GM23338 (cell line): Measurements from ENCODE around the gene MYO1C. TPM values are rescaled to one million over a fixed set of nuclear protein-coding genes. Genes with fewer than 3 reads are reported as not detected.

Experiments used
- ATAC-seq: fragments of 200-7000 bp; cut with Tn5 transposase; 3 replicates; pipeline ENCODE4 v1.9.1; 2020
- DNase-seq: peaks from one replicate; pipeline ENCODE4 v3.0.0-alpha.2; 2015; ENCODE audit warnings: low spot score
- H2AFZ ChIP-seq: fragments of 200-600 bp; sonication (generic); 2 replicates; pipeline ENCODE4 v1.8.0; 2016; ENCODE audit warnings: antibody characterized with exemption, mild to moderate bottlenecking, moderate library complexity
- H3F3A ChIP-seq: fragments of 200-600 bp; sonication (generic); replicated peaks from 2 replicates; pipeline ENCODE4 v1.8.0; 2017; ENCODE audit warnings: antibody characterized with exemption, mixed run types, low read depth
- H3K27ac ChIP-seq: fragments of 200-600 bp; sonication (generic); 2 replicates; pipeline ENCODE4 v1.6.1; 2016; ENCODE audit warnings: low read depth
- H3K27me3 ChIP-seq: fragments of 200-600 bp; sonication (generic); 2 replicates; pipeline ENCODE4 v1.8.0; 2016; ENCODE audit warnings: mild to moderate bottlenecking, mixed run types, moderate library complexity; ENCODE audit not compliant: insufficient read depth
- H3K36me3 ChIP-seq: fragments of 200-600 bp; sonication (generic); 2 replicates; pipeline ENCODE4 v1.8.0; 2016; ENCODE audit warnings: mild to moderate bottlenecking; ENCODE audit not compliant: insufficient read depth
- H3K4me1 ChIP-seq: fragments of 200-600 bp; sonication (generic); 2 replicates; pipeline ENCODE4 v1.8.0; 2016; ENCODE audit warnings: mild to moderate bottlenecking, moderate library complexity; ENCODE audit not compliant: insufficient read depth
- H3K4me2 ChIP-seq: fragments of 200-600 bp; sonication (generic); 2 replicates; pipeline ENCODE4 v1.7.1; 2017; ENCODE audit warnings: mixed run types
- H3K4me3 ChIP-seq: fragments of 200-600 bp; sonication (generic); 2 replicates; pipeline ENCODE4 v1.6.1; 2016; ENCODE audit warnings: mixed run types
- H3K79me2 ChIP-seq: fragments of 200-600 bp; sonication (generic); replicated peaks from 2 replicates; pipeline ENCODE4 v1.8.0; 2017; ENCODE audit warnings: mild to moderate bottlenecking; ENCODE audit not compliant: insufficient read depth
- H3K9me2 ChIP-seq: fragments of 200-600 bp; sonication (generic); 2 replicates; pipeline ENCODE4 v1.8.0; 2017; ENCODE audit not compliant: insufficient read depth
- H4K20me1 ChIP-seq: fragments of 200-600 bp; sonication (generic); replicated peaks from 2 replicates; pipeline ENCODE4 v1.8.0; 2017; ENCODE audit warnings: mild to moderate bottlenecking; ENCODE audit not compliant: insufficient read depth
- H3K27ac Mint-ChIP-seq: 2 replicates; pipeline ENCODE4 v1.8.0; 2020; ENCODE audit warnings: inconsistent platforms, mild to moderate bottlenecking, moderate library complexity, mixed read lengths
- H3K27me3 Mint-ChIP-seq: 3 replicates; pipeline ENCODE4 v1.8.0; 2022; ENCODE audit warnings: low read depth, mild to moderate bottlenecking, moderate library complexity, mixed read lengths, inconsistent platforms; ENCODE audit not compliant: insufficient read depth, poor library complexity
- H3K36me3 Mint-ChIP-seq: 3 replicates; pipeline ENCODE4 v1.8.0; 2021; ENCODE audit warnings: low read depth, mild to moderate bottlenecking, inconsistent platforms, moderate library complexity, mixed read lengths
- H3K4me1 Mint-ChIP-seq: 3 replicates; pipeline ENCODE4 v1.8.0; 2020; ENCODE audit warnings: mild to moderate bottlenecking, inconsistent platforms, mixed read lengths
- H3K4me3 Mint-ChIP-seq: 3 replicates; pipeline ENCODE4 v1.8.0; 2021; ENCODE audit warnings: moderate library complexity, mild to moderate bottlenecking, inconsistent platforms, mixed read lengths
- H3K9me3 Mint-ChIP-seq: 3 replicates; pipeline ENCODE4 v1.8.0; 2020; ENCODE audit warnings: moderate library complexity, mild to moderate bottlenecking, inconsistent platforms, mixed read lengths
- CREB1 ChIP-seq: fragments of 250-450 bp; sonication (Bioruptor Pico); IDR thresholded peaks from 2 replicates; pipeline ENCODE4 v1.5.0; 2020; ENCODE audit warnings: low read depth, mild to moderate bottlenecking, moderate library complexity
- CTCF ChIP-seq, 2 experiments: fragments of 200-600 bp in 1 of 2; sonication (generic) in 1 of 2; conservative IDR thresholded peaks; 2 replicates each; pipeline versions ENCODE4 v1.5.1 to v1.6.1; 2016 to 2017; ENCODE audit warnings: antibody characterized with exemption in 2 of 2, low read depth in 2 of 2, mild to moderate bottlenecking in 2 of 2, moderate library complexity in 1 of 2
- ETS1 ChIP-seq: IDR thresholded peaks from 2 replicates; pipeline ENCODE4 v1.6.1; 2016; ENCODE audit warnings: antibody characterized with exemption
- EZH2 ChIP-seq: fragments of 200-600 bp; sonication (generic); IDR thresholded peaks from one replicate; pipeline ENCODE4 v1.8.0; 2017; ENCODE audit warnings: antibody characterized with exemption, mild to moderate bottlenecking, low read depth; ENCODE audit not compliant: unreplicated experiment
- JUNB ChIP-seq: IDR thresholded peaks from one replicate; pipeline ENCODE4 v1.6.1; 2016; ENCODE audit warnings: antibody characterized with exemption; ENCODE audit not compliant: unreplicated experiment
- POLR2AphosphoS5 ChIP-seq: IDR thresholded peaks from 2 replicates; pipeline ENCODE4 v1.6.1; 2016; ENCODE audit warnings: antibody characterized with exemption, low read depth
- STAT1 ChIP-seq: IDR thresholded peaks from one replicate; pipeline ENCODE4 v1.6.1; 2016; ENCODE audit warnings: antibody characterized with exemption; ENCODE audit not compliant: unreplicated experiment
- ZNF462 ChIP-seq: fragments of 250-450 bp; sonication (Bioruptor Pico); IDR thresholded peaks from 2 replicates; pipeline ENCODE4 v1.5.0; 2020; ENCODE audit warnings: mild to moderate bottlenecking, moderate library complexity
- polyA plus RNA-seq: library from polyadenylated mRNA; unstranded; fragments of >200 nt; fragmentation: Nextera tagmentation; extraction: Ambion mirVana; gene quantifications from 2 replicates; pipeline ENCODE4 v1.2.1, GENCODE V29; 2016
- total RNA-seq: library from RNA; depleted of rRNA; stranded (reverse); fragments of >200 nt; shearing (Covaris generic); gene quantifications from 2 replicates; pipeline ENCODE4 v1.2.3, GENCODE V29; 2014
- TF ChIP-seq, protein P1 (sequence below): IDR thresholded peaks from one replicate; pipeline ENCODE4 v1.6.1; 2018; ENCODE audit warnings: antibody characterized with exemption; ENCODE audit not compliant: unreplicated experiment

Gene MYO1C
- total and polyA plus RNA-seq, 2 experiments from 2014 or later, result 13.9 to 35.2 TPM

GRCh38 chr17:1449412-1449967 is 43.0 kb downstream of the MYO1C start (continued):
- TF ChIP-seq CTCF (conservative IDR thresholded peaks at IDR 0.05; ENCODE audit: low read depth in 2 of 2) (no peak), STAT1 (no peak), EZH2 (no peak), ETS1 (no peak)

DNA sequence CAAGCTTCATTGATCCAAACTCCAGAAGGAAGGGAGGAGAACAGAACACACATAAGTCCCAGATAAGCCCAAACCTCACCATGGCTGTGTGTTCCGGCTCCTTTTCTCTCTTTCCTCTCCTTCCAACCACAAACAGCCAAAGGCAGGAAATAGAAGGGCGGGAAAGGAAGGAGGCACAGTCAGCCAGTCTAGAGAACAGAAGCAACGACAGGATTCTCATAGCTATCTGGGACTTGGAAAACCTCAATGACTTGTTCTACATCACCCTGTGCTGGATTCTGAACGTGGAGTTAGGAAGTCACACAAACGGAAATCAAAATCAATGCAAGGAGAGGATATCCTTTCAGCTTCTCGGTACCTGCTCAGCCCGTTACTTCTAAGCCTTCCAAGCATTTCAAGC is 45.4 kb downstream of the MYO1C start:
- H3F3A ChIP-seq, result no peaks in the 10 kb centered on the region
- Mint-ChIP-seq H3K27ac (peak overlapping the region; percentile 53; the same call in 1 of the 2 replicates), H3K27me3 (no peaks in the 10 kb centered on the region), H3K4me1 (peaks cover 5% of the 10 kb centered on the region; the same call in 2 of the 3 replicates), H3K9me3 (no peaks in the 10 kb centered on the region), H3K4me3 (no peak overlapping the region), H3K36me3 (peaks cover 22% of the 10 kb centered on the region)
- ATAC-seq, result no peak
- no peak overlapping the region for H2AFZ ChIP-seq
- no peak overlapping the region for H3K4me2 ChIP-seq
- peaks cover 3% of the 10 kb centered on the region for H3K36me3 ChIP-seq
- H3K27ac ChIP-seq, result peak overlapping the region; percentile 84
- no peaks in the 10 kb centered on the region for H3K9me2 ChIP-seq
- H3K79me2 ChIP-seq, result peaks cover 100% of the 10 kb centered on the region
- peaks cover 84% of the 10 kb centered on the region for H4K20me1 ChIP-seq
- H3K4me1 ChIP-seq, result no peaks in the 10 kb centered on the region
- no peak overlapping the region for H3K4me3 ChIP-seq
- no peaks in the 10 kb centered on the region for H3K27me3 ChIP-seq
- DNase-seq, result no peak
- no peak for TF ChIP-seq POLR2AphosphoS5
- TF ChIP-seq, protein P1, sequence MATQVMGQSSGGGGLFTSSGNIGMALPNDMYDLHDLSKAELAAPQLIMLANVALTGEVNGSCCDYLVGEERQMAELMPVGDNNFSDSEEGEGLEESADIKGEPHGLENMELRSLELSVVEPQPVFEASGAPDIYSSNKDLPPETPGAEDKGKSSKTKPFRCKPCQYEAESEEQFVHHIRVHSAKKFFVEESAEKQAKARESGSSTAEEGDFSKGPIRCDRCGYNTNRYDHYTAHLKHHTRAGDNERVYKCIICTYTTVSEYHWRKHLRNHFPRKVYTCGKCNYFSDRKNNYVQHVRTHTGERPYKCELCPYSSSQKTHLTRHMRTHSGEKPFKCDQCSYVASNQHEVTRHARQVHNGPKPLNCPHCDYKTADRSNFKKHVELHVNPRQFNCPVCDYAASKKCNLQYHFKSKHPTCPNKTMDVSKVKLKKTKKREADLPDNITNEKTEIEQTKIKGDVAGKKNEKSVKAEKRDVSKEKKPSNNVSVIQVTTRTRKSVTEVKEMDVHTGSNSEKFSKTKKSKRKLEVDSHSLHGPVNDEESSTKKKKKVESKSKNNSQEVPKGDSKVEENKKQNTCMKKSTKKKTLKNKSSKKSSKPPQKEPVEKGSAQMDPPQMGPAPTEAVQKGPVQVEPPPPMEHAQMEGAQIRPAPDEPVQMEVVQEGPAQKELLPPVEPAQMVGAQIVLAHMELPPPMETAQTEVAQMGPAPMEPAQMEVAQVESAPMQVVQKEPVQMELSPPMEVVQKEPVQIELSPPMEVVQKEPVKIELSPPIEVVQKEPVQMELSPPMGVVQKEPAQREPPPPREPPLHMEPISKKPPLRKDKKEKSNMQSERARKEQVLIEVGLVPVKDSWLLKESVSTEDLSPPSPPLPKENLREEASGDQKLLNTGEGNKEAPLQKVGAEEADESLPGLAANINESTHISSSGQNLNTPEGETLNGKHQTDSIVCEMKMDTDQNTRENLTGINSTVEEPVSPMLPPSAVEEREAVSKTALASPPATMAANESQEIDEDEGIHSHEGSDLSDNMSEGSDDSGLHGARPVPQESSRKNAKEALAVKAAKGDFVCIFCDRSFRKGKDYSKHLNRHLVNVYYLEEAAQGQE, result no peak
- no peak for TF ChIP-seq JUNB
- no peak for TF ChIP-seq ZNF462 (CRISPR knock-in tag)
- TF ChIP-seq ETS1, result no peak
- TF ChIP-seq CREB1 (CRISPR knock-in tag), result no peak
